OCI-LY3 (cell line): ENCODE results near the gene TJP3.

Experiments used
- H2AFZ ChIP-seq: fragments of 200-600, 300-600 bp; shearing (Covaris generic); 2 replicates; pipeline ENCODE4 v1.6.0; 2014; ENCODE audit warnings: antibody characterized with exemption, low read depth, low read length
- H3K27ac ChIP-seq: fragments of 200-600, 300-600 bp; sonication (generic); 2 replicates; pipeline ENCODE4 v1.5.1; 2014; ENCODE audit warnings: mild to moderate bottlenecking, low read length, moderate library complexity, mixed read lengths
- H3K27me3 ChIP-seq: fragments of 200-600, 300-600 bp; sonication (generic); 2 replicates; pipeline ENCODE4 v1.6.1; 2014; ENCODE audit warnings: low read depth, low read length, mixed read lengths
- H3K36me3 ChIP-seq: fragments of 200-600, 300-600 bp; sonication (generic); replicated peaks from 2 replicates; pipeline ENCODE3; 2014; ENCODE audit warnings: low read depth, low read length, mixed read lengths
- H3K4me1 ChIP-seq: fragments of 300-600, 200-600 bp; sonication (generic); 2 replicates; pipeline ENCODE4 v1.6.1; 2014; ENCODE audit warnings: low read length, mixed read lengths
- H3K4me2 ChIP-seq: fragments of 200-600, 300-600 bp; sonication (generic); 2 replicates; pipeline ENCODE4 v1.6.1; 2014; ENCODE audit warnings: low read length, mixed read lengths
- H3K4me3 ChIP-seq: fragments of 300-600, 200-600 bp; sonication (generic); 2 replicates; pipeline ENCODE4 v1.5.1; 2014; ENCODE audit warnings: antibody characterized with exemption, mild to moderate bottlenecking, low read length, moderate library complexity
- H3K79me2 ChIP-seq: fragments of 300-600, 200-600 bp; shearing (Covaris generic); 2 replicates; pipeline ENCODE4 v1.6.1; 2014; ENCODE audit warnings: mild to moderate bottlenecking, low read length, mixed read lengths
- H3K9ac ChIP-seq: fragments of 300-600, 200-600 bp; shearing (Covaris generic); 2 replicates; pipeline ENCODE4 v1.6.0; 2014; ENCODE audit warnings: mild to moderate bottlenecking, low read length, moderate library complexity
- H3K9me3 ChIP-seq: fragments of 200-600, 300-600 bp; shearing (Covaris generic); 2 replicates; pipeline ENCODE4 v1.6.1; 2014; ENCODE audit warnings: low read length, mixed read lengths; ENCODE audit not compliant: insufficient read depth
- H4K20me1 ChIP-seq: fragments of 200-600, 300-600 bp; sonication (generic); 2 replicates; pipeline ENCODE4 v1.6.1; 2016; ENCODE audit warnings: low read length, mixed read lengths; ENCODE audit not compliant: insufficient read depth
- EZH2phosphoT487 ChIP-seq: fragments of 200-600 bp; shearing (Covaris generic); IDR thresholded peaks from 2 replicates; pipeline ENCODE4 v1.6.1; 2018; ENCODE audit warnings: antibody characterized with exemption, mixed run types, low read depth
- TF ChIP-seq, protein P1 (sequence below): fragments of 200-600, 300-600 bp; sonication (generic); IDR thresholded peaks from 2 replicates; pipeline ENCODE4 v1.5.1; 2014; ENCODE audit warnings: antibody characterized with exemption, low read length, low read depth

Gene TJP3

DNA sequence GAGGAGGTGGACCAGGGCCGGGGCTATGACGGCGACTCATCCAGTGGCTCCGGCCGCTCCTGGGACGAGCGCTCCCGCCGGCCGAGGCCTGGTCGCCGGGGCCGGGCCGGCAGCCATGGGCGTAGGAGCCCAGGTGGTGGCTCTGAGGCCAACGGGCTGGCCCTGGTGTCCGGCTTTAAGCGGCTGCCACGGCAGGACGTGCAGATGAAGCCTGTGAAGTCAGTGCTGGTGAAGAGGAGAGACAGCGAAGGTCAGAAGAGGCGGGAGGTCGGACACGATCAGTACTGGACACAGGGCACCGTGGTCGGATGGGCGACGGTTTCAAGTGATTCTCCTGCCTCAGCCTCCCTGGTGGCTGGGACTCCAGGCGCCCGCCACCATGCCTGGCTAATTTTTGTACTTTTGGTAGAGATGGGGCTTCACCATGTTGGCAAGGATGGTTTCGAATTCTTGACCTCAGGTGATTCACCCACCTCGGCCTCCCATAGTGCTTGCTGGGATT, 22.3 kb downstream of the TJP3 start:
- peaks cover 4% of the 10 kb centered on the region; the same call in 1 of the 2 replicates for H3K27me3 ChIP-seq
- no peaks in the 10 kb centered on the region for H3K9me3 ChIP-seq
- no peak overlapping the region for H2AFZ ChIP-seq
- H3K36me3 ChIP-seq: no peaks in the 10 kb centered on the region
- H3K27ac ChIP-seq: no peak overlapping the region
- H3K79me2 ChIP-seq: no peaks in the 10 kb centered on the region
- no peak for TF ChIP-seq EZH2phosphoT487
- TF ChIP-seq, protein P1, sequence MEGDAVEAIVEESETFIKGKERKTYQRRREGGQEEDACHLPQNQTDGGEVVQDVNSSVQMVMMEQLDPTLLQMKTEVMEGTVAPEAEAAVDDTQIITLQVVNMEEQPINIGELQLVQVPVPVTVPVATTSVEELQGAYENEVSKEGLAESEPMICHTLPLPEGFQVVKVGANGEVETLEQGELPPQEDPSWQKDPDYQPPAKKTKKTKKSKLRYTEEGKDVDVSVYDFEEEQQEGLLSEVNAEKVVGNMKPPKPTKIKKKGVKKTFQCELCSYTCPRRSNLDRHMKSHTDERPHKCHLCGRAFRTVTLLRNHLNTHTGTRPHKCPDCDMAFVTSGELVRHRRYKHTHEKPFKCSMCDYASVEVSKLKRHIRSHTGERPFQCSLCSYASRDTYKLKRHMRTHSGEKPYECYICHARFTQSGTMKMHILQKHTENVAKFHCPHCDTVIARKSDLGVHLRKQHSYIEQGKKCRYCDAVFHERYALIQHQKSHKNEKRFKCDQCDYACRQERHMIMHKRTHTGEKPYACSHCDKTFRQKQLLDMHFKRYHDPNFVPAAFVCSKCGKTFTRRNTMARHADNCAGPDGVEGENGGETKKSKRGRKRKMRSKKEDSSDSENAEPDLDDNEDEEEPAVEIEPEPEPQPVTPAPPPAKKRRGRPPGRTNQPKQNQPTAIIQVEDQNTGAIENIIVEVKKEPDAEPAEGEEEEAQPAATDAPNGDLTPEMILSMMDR: no peak
- no peaks in the 10 kb centered on the region for H3K4me1 ChIP-seq
- H3K9ac ChIP-seq: no peak overlapping the region
- H4K20me1 ChIP-seq: no peaks in the 10 kb centered on the region
- no peak overlapping the region for H3K4me2 ChIP-seq
- H3K4me3 ChIP-seq: no peak overlapping the region

DNA sequence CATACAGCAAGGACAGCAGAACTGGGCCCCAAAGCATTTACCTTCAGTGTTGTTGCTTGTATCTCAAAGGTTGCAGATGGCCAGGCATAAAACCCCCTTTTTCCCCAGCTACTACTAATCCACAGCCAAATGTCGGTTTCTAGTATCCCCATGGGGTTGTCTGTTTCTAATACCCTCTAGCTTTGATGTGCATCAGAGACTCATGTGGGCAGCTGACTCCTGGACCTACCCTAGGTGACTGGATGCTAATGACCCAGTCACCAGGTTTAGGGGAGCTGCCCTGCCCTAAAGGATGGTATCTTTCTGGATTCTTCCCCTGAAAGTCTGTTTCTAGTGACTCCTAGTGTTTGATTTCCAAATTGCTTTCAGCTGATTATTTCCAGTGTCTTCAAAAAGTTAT, 23.9 kb downstream of the TJP3 start:
- Histone ChIP-seq H3K9ac (no peak overlapping the region), H3K79me2 (no peaks in the 10 kb centered on the region), H3K27ac (no peak overlapping the region), H3K4me3 (no peak overlapping the region), H3K27me3 (no peaks in the 10 kb centered on the region), H3K4me2 (no peak overlapping the region), H2AFZ (no peak overlapping the region), H3K9me3 (no peaks in the 10 kb centered on the region), H4K20me1 (no peaks in the 10 kb centered on the region), H3K4me1 (no peaks in the 10 kb centered on the region), H3K36me3 (no peaks in the 10 kb centered on the region)
- no peak for TF ChIP-seq EZH2phosphoT487
- TF ChIP-seq, protein P1: no peak

DNA sequence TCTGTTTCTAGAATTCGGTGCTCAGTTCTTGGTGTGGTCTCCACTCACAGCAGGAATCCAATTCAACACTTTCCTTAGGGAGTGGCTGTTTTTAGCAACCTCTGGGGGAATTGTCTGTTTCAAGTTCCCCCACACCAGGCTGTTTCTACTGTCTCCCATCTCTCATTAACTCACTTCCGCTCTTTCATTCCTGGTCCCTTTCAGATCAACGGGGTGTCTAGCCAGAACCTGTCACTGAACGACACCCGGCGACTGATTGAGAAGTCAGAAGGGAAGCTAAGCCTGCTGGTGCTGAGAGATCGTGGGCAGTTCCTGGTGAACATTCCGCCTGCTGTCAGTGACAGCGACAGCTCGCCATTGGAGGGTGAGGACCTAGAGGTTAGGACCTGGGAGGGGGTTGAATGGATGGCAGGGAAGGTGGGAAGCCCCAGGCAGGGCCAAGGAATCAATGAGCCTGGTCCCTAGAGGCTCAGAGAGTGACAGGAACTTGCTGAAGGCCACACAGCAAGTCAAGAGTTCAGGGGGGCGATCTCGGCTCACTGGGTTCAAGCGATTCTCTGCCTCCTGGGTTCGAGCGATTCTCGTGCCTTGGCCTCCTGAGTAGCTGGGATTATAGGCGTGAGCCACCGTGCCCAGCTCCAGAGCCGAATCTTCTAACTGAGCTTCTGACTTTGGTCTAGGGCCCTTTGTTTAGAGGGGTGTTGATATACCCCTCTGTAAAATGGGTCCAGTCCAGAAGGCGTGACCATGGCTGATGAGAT, 25.5 kb downstream of the TJP3 start:
- Histone ChIP-seq H3K79me2 (no peaks in the 10 kb centered on the region), H2AFZ (no peak overlapping the region), H3K4me2 (no peak overlapping the region), H3K9ac (no peak overlapping the region), H3K9me3 (no peaks in the 10 kb centered on the region), H3K36me3 (no peaks in the 10 kb centered on the region), H3K27me3 (no peaks in the 10 kb centered on the region), H3K4me1 (no peaks in the 10 kb centered on the region), H4K20me1 (no peaks in the 10 kb centered on the region), H3K27ac (no peak overlapping the region), H3K4me3 (no peak overlapping the region)
- no peak for TF ChIP-seq EZH2phosphoT487
- TF ChIP-seq, protein P1: no peak

DNA sequence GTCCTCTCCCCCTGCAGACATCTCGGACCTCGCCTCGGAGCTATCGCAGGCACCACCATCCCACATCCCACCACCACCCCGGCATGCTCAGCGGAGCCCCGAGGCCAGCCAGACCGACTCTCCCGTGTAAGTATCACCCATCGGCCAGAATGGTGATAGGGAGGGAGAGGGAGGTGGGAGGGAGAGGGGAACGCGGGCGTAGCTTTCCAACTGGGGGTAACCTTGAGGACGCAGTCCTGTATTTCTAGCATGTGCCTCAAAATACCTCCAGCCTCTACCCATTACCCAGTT, 26.1 kb downstream of the TJP3 start:
- no peaks in the 10 kb centered on the region for H3K4me1 ChIP-seq
- no peak overlapping the region for H3K4me2 ChIP-seq
- H2AFZ ChIP-seq: no peak overlapping the region
- H4K20me1 ChIP-seq: no peaks in the 10 kb centered on the region
- no peaks in the 10 kb centered on the region for H3K9me3 ChIP-seq
- H3K4me3 ChIP-seq: no peak overlapping the region
- H3K36me3 ChIP-seq: no peaks in the 10 kb centered on the region
- H3K9ac ChIP-seq: no peak overlapping the region
- no peak overlapping the region for H3K27ac ChIP-seq
- no peak for TF ChIP-seq EZH2phosphoT487
- TF ChIP-seq, protein P1: no peak
- H3K79me2 ChIP-seq: no peaks in the 10 kb centered on the region
- H3K27me3 ChIP-seq: no peaks in the 10 kb centered on the region
